OCI-LY1 (cell line): ENCODE results near the gene MTPN.

Source experiments
- CTCF ChIP-seq: fragments of 200-600 bp; sonication (generic), shearing (Covaris generic); IDR thresholded peaks from 2 replicates; pipeline ENCODE4 v1.5.1; 2017; ENCODE audit warnings: mild to moderate bottlenecking, antibody characterized with exemption, low read length, moderate library complexity, mixed read lengths
- EZH2 ChIP-seq: fragments of 200-600 bp; sonication (generic), shearing (Covaris generic); IDR thresholded peaks from 2 replicates; pipeline ENCODE4 v1.8.0; 2017; ENCODE audit warnings: borderline replicate concordance, mixed run types, mild to moderate bottlenecking, antibody characterized with exemption, low read length, moderate library complexity, mixed read lengths

GRCh38 chr7:135934651-135935050 lies 42.5 kb downstream of the MTPN start:
- TF ChIP-seq CTCF = no peak
- TF ChIP-seq EZH2 = no peak
